RWPE1 (cell line): ENCODE data around the gene SOD3.

Experiments used
- CTCF ChIA-PET: fragments of 350-600 bp; sonication (Branson Sonifier 250); formaldehyde crosslinking; extraction: SDS; loops from one replicate; lab custom pipeline; 2021; lab: Yijun Ruan, JAX
- POLR2A ChIA-PET: fragments of 400-600 bp; formaldehyde crosslinking; extraction: SDS; loops from one replicate; lab custom pipeline; 2020; ENCODE audit warnings: antibody characterized with exemption; ENCODE audit not compliant: low non-redundant PET; lab: Yijun Ruan, JAX
- DNase-seq: peaks from one replicate; pipeline ENCODE4 v3.0.0; 2012; ENCODE audit warnings: low spot score
- H3K27ac ChIP-seq: fragments of 450-650 bp; 2 replicates; pipeline ENCODE4 v1.5.1; 2017
- CTCF ChIP-seq: fragments of 450-650 bp; conservative IDR thresholded peaks from 2 replicates; pipeline ENCODE4 v1.5.1; 2017; ENCODE audit warnings: low read depth, mild to moderate bottlenecking

Gene SOD3

GRCh38 chr4:24842356-24842755 is 47.0 kb downstream of the SOD3 start:
- TF ChIP-seq CTCF = no peak
- H3K27ac ChIP-seq = no peak overlapping the region
- no peak for DNase-seq
- CTCF ChIA-PET = interaction anchor here (0.6 kb wide), 1 partner anchor 15 kb away, joined by 3 read pairs; no protein-coding TSS in a partner anchor
- POLR2A ChIA-PET = no interaction called here

GRCh38 chr4:24843096-24843495 is 47.7 kb downstream of the SOD3 start:
- ChIA-PET POLR2A (no interaction called here), CTCF (no interaction called here)
- H3K27ac ChIP-seq = no peak overlapping the region
- no peak for DNase-seq
- TF ChIP-seq CTCF = no peak

- CTCF ChIA-PET = no interaction called here
- no peak overlapping the region for H3K27ac ChIP-seq
- no peak for TF ChIP-seq CTCF
- POLR2A ChIA-PET = no interaction called here
- no peak for DNase-seq
These were observed 49.8 kb downstream of the SOD3 start for GRCh38 chr4:24845132-24845531.

GRCh38 chr4:24845902-24846301 is 50.5 kb downstream of the SOD3 start:
- no peak overlapping the region for H3K27ac ChIP-seq
- CTCF ChIA-PET = no interaction called here
- DNase-seq = no peak
- no peak for TF ChIP-seq CTCF
- POLR2A ChIA-PET = no interaction called here

- no peak for DNase-seq
- ChIA-PET CTCF (no interaction called here), POLR2A (no interaction called here)
- H3K27ac ChIP-seq = no peak overlapping the region
- no peak for TF ChIP-seq CTCF
These were observed 51.3 kb downstream of the SOD3 start for GRCh38 chr4:24846716-24847115.

GRCh38 chr4:24849351-24849750 is 54.0 kb downstream of the SOD3 start:
- no peak for TF ChIP-seq CTCF
- DNase-seq = no peak
- POLR2A ChIA-PET = no interaction called here

GRCh38 chr4:24849756-24850155 is 54.4 kb downstream of the SOD3 start:
- ChIA-PET CTCF (no interaction called here), POLR2A (no interaction called here)
- DNase-seq = no peak
- no peak overlapping the region for H3K27ac ChIP-seq
- no peak for TF ChIP-seq CTCF

More at GRCh38 chr4:24849351-24849750, 54.0 kb downstream of the SOD3 start:
- no peak overlapping the region for H3K27ac ChIP-seq
- CTCF ChIA-PET = no interaction called here
